IPS DF 4.7 (cell line): Measurements from ENCODE around the gene DHRS7B.
"Not testable (repeated sequence)": the region's sequence is repeated elsewhere in the genome, so short reads cannot be mapped to it uniquely, and the experiment has no call there.

Experiments used
- DNase-seq: peaks from one replicate; pipeline ENCODE4 v3.0.0-alpha.2; 2013; ENCODE audit warnings: low spot score; ENCODE audit errors: extremely low read depth

DHRS7B gene, protein sequence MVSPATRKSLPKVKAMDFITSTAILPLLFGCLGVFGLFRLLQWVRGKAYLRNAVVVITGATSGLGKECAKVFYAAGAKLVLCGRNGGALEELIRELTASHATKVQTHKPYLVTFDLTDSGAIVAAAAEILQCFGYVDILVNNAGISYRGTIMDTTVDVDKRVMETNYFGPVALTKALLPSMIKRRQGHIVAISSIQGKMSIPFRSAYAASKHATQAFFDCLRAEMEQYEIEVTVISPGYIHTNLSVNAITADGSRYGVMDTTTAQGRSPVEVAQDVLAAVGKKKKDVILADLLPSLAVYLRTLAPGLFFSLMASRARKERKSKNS

DNA sequence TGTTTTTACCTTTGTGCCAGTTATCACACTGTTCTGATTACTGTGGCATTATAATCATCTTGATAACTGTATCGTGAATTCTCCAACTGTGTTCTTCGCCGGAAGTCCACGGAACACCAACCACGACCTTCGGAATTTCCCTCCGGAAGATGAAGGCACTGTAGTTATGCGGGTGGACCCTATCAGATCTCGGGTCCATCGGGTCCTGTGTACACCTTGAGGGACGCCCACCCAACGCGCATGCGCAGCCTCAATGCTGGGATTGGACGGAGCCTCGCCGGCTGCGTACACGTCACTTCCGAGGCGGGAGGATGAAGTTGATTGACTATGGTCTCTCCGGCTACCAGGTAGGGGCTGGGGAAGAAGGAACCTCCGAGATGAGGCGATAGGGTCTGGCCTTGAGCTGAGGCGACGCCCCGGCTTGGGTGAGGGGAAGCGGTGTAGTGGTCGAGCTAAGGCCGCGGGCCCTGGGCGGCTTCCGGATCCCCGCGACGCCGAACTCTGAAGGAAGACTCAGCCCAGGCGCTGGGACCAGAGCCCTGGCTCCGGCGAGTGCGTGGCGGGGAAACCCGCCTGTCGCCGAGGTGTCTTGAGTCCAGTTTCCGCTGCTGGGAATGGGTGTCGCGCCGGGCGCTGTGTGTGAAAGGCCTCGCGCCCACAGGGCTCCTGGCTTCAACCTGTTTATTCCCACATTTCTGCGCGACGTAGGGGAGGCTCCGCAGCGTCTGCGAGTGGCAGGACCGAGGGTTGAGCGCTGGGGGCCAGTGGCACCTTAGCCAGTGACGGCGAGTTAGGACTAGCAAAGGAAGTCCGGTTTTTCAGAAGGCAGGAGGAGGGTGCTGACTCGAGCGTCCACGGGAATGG is at the start of gene DHRS7B:
Gene DHRS7B, plus strand, starts transcription at position 320 of the 864 bp plus-strand sequence. Its CDS starts 8 bp downstream, at position 328.
- DNase-seq: peak; percentile 91

DNA sequence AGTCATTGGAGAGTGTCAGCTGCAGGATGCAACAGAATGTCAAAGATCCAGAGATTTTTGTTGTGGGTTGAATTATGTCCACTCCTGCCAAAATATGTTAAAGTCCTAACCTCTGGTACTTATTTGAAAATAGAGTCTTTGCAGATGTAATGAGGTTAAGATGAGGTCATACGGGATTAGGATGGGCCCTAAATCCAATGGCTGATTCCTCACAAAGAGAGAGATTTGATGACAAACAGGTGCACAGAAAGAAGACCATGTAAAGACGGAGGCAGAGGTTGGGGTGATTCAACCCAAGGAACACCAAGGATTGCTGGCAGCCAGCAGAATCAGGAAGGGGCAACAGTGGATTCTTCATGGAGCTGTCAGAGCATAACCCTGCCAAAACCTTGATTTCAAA is 49.5 kb upstream of the DHRS7B start:
- DNase-seq: no peak

DNA sequence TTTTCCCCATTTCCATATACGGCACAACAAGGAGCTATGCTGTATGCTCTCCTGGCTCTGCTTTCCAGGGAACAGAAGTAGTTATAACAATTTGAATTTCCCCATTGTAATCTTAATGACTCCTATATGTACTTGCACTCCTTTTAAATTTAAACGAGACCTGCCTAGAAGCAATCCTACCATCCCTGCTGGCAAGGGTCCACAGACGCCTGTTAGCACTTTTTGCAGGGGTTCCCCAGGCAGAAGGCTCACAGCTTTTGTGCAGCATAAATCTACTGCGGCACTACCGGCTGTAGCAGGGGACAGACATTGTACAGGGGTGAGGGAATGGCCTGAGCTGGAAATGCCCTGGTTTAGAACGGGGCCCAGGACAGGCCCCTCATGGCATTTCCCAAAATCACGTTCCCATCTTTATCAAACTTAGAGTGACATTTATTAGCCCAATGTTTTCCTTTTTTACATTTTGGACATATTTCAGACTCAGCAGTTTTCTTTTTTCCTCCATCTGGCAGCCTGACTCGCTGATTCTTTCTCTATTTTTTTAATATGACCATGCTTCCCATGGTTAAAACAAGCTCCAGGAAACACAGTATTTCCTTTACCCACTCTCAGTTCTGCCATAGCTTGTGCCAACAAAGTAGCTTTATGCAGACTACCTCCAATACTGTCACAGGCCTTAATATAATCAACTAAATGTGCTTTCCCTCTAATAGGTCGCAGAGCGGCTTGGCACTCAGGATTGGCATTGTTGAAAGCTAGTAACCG is 48.6 kb upstream of the DHRS7B start:
- DNase-seq: no peak

DNA sequence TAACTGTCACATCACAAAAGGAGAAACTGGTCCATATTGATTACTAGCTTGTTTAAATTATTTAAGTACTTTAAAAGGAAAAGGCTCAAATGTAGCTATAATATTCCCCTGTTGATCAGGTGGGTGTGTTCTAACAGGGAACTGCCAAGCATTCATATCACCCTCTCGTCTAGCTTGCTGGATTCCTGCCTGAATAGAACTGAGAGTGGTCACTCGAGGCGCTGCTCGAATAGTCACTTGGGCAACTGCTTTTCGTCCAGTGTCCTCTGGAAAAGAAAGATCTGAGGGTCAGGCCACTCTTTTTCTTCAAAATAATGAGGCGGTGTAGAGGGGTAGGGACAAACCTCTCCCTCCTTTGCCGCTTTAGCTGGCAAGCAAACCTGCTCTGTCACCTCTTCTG is 47.6 kb upstream of the DHRS7B start:
- no peak for DNase-seq

DNA sequence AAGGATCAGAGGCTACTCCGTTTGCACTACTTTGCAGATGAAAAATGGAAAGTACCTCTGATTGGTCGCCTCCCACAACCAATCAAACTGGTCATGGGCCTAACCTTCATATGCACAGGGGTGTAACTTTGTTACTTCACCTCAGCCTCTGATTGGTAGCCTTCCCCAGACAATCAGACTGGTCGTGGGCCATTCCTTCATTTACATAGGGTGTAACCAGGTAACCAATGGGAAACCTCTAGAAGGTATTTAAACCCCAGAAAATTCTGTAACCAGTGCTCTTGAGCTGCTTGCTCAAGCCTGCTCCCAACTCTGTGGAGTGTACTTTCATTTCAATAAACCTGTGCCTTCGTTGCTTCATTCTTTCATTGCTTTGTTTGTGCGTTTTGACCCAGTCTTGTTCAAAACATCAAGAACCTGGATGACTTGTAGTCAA is 44.7 kb upstream of the DHRS7B start:
- no peak for DNase-seq

DNA sequence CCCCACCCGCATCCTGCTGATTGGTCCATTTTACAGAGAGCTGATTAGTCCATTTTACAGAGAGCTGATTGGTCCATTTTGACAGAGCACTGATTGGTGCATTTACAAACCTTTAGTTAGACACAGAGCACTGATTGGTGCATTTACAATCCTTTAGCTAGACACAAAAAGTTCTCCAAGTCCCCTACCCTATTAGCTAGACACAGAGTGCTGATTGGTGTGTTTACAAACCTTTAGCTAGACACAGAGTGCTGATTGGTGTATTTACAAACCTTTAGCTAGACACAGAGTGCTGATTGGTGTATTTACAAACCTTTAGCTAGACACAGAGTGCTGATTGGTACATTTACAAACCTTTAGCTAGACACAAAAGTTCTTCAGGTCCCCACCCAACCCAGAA is 41.5 kb upstream of the DHRS7B start:
- not testable (repeated sequence) for DNase-seq

DNA sequence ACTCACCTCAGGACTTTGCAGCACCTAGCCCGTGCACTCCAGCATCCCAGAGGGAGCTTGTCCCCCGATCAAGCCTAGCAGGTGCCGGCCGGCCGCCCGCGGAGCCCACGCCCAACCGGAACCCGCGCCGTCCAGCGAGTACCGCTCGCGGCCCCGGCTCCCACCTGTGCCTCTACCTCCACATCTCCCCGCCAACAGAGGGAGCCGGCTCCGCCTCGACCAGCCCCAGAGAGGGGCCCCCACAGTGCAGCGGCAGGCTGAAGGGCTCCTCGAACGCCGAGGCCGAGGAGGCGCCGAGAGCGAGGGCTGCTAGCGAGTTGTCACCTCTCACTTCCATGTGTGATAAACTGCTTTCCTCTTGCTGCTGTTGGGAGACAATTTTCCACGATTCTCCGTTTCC is 41.1 kb upstream of the DHRS7B start:
- DNase-seq: no peak

DNA sequence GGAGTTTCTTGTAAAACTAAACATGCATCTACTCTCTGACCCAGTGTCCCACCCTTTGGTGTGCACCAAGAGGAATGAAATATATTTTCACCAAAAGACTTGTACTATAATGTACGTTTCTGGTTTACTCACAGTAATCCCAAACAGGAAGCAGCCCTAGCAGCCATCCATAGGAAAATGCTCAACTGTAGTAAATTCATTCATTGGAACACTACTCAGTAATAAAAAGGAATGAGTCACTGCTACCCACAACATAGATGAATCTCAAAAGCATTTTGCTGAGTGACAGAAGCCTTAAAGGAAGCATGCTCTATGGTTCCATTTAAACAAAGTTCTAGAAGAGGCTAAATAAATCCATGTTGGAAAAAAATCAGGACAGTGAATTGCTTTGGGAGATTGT is 37.6 kb upstream of the DHRS7B start:
- DNase-seq: no peak

DNA sequence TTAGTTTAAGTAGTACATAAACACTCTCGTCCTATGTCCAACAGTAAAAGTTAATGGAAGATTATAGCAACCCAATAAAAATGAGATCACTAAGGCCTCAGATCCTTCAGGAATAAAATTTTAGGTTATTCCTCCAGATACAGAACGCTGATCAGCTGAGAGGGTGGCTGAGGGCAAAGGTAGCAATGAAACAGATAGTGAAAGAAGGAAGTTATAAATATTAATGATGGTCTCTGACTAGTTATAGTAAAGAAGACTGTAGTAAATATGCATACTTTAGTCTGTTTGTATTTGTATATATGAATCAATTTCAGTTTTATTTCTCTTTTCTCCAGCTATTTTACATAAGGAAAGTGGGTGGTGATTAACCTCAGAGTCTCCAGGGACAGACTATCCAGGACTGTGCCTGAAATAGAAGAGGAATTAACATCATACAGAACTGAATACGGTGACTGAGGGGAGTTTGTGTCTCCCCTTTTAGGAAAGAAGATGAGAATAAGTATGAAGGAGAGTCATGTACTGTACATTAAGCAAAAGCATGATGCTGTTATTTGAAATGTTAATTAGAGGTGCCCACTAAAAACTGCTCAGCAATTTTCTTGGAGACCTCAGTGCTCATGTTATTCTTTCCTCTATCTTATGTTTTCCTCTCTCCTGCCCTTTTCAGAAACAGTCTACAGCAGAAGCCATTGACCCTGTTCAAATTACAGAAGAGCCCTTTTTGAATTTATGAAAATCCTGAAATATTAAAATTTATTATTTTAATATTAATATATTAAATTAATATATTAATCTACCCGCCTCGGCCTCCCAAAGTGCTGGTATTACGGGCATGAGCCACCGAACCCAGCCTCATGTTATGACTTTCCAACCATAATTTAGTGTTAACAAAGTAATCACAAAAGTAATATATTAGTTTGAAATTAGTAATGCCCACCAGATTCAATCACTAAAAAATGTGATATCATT is 36.5 kb upstream of the DHRS7B start:
- no peak for DNase-seq

DNA sequence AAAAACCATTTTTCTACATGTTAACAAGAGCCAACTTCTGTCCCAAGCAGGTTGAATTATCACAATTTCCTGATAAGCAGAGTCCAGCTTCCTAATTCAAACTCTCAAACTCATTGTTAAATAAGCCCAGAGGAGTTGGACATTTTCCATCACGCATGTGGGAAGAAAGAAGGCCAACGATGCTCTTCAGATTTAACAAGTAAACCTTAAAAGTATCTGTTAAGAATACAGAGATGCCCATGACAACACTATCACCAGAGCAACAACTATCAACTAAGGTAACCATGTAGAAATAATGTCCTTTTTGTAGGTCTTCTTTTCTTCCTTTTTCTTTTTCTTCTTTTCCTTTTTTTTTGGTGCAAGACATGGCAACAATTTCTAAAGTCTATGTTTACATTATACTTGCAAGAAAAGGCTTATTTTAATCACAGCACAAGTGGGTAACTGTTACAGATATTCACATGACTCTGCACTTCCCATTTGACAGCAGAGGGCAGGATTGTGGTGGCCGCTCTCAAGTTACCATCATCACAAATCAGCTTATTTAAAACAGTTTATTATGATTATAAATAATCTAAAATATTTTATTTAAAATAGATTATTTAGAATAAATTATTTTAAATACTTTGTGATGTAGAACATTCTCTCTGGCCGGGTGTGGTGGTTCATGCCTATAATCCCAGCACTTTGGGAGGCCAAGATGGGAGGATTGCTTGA is 35.7 kb upstream of the DHRS7B start:
- DNase-seq: no peak

DNA sequence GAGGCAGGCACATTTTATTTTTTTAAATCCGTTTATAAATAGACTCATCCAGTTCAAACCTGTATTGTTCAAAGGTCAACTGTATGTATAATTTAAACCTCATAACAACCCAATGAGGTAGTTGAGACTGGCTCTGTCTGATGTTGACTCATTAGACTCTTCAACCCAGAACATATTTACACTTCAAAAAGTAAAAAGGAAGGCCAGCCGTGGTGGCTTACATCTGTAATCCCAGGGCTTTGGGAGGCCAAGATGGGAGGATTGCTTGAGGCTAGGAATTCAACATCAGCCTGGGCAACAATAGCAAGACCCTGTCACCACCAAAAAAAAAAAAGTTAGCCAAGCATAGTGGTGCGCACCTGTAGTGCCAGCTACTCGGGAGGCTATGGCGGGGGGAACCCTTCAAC is 32.5 kb upstream of the DHRS7B start:
- no peak for DNase-seq

DNA sequence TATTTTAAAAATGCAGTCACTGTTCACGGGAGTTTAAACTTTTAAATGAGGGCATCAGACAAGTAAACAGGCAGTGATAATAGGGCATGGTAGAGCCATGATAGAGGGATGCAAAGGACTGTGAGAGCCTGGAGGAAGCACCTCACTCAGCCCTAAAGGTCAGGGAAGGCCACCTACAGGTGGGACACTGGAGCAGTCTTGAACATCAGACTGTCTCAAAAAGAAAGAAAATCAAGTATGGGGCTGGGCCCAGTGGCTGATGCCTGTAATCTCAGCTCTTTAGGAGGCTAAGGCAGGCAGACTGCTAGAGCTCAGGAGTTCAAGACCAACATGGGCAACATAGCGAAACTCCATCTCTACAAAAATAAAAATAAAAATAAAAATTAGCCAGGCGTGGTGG is 31.0 kb upstream of the DHRS7B start:
- DNase-seq: no peak

DNA sequence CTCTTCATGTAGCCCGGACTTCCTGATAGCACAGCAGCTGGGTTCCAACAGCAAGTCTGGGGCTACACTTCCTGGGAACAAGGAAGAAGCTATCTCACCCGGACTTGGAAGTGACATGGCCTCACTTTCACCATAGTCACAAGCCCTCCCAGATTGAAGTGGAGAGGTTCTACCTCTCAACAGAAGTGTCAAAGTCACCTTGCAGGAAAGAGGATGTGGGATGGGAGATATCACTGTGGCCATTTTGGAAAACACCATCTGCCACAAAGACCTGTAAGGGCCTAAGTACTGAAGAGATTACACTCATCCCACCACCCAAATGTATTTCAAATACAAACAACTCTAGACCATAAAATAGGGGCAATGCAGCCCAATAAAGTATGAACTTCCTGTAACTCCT is 29.9 kb upstream of the DHRS7B start:
- no peak for DNase-seq

DNA sequence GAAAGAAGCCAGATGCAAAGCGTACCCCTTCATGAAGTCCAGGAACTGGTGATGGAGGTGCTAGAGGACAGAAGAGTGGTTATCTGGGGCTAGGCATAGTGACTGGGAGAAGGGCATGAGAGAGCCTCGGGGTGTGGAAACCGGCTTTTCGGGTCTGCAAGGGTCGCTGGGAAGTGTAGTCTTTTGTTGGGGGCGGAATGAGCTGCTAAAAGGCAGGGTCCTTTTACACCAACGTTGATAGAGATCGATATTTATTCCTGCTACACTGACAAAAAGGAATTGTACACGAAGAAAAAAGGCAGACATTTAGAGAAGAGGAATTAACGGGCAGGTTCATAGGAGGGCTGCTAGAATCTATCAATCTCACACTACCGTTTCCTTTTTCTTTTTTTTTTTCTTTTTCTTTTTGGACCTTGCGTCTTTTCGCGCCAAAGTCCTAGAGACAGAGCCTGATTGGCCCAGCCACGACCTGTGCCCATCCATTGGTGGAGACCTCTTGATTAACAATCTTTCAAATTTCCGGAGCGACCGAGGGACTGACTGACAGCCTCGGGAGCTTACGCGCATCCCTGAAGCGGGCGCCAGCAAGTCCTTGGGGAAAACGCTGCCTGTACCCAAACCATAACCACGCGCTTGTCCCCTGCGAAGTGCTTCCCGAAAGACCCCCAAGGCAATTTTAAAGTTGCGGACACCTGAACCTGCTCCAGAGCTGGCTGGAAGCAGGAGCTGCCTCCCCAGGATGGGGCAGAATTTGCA is 27.7 kb upstream of the DHRS7B start:
- DNase-seq: peak; percentile 79

DNA sequence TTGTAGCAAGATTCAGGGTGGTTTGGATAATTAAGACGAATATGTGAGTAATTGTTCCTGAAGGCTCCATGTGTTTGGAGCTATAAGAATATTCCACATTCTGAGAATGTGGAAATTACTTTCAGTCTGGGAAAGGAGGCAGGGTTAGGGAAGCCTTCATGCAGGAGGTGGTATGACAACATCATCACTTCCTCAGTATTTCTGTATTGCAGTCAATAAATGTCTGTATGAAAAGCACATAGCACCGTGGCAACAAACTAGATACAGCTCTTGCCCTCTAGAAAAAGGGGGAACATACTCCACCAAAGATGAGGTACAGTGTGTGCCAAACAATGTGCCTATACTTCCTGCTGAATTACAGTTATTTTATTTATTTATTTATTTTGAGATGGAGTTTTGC is 26.1 kb upstream of the DHRS7B start:
- no peak for DNase-seq

DNA sequence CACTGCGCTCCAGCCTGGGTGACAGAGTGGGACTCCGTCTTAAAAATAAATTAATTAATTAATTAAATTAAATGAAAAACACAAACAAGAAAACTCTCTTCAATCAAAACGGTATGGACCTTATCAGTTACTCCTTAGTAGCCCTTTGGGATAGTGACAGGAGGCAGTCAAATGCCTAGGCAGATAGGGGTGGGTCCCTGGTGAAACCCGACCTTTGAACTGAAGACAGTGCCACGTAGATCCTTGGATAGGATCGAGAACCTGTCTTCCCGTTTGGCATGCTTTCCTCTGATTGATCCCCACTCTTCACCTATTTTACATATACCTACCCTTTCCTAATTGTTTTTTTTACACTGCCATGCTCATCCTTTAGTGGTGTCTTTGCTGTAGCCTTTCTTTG is 22.2 kb upstream of the DHRS7B start:
- DNase-seq: no peak

DNA sequence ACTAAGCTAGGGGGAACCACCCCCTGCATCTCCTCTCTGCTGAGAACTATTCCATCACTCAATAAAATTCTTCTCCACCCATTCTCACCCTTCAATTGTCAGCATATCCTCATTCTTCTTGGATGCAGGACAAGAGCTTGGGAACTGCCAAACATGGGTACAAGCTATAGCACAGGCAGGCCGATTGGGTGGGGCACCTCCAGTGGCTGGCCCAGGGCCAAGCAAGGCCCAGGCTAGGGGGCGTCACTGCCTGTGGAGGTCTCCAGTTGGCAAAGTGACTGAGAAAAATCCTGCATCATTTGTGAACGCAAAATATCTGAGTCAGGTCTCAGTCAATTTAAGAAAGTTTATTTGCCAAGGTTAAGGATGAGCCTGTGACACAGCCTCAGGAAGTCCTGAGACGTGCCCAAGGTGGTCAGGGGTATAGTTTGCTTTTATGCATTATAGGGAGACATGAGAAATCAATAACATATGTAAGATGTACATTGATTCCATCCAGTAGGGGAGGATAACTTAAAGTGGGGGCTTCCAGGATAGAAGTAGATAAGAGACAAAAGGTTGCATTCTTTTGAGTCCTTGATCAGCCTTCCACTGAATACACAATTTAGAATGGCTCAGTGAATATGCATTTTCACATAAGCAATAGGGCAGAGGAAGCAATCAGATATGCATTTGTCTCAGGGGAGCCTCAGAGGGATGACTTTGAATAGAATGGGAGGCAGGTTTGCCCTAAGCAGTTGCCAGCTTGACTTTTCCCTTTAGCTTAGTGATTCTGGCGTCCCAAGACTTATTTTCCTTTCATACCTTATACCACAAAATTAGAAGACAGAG is 21.5 kb upstream of the DHRS7B start:
- no peak for DNase-seq

DNA sequence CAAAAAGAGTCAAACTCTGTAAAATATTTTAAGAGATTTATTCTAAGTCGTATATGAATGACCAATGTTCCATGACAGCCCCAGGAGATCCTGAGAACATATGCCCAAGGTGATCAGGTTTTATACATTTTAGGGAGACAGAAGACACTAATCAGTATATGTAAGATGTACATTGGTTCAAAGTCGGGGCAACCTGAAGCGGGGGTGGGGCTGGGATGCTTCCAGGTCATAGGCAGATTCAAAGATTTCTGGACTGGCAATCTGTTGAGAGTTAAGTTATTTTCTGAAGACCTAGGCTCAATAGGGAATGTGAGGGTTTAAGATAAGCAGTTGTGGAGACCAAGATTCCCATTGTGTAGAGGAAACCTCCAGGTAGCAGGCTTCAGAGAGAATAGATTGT is 20.4 kb upstream of the DHRS7B start:
- DNase-seq: no peak
